HCT116 (cell line): ENCODE results near the gene SORT1. TPM values are rescaled to one million over a fixed set of nuclear protein-coding genes. Genes with fewer than 3 reads are reported as not detected.

ENCODE experiments used
- ATAC-seq: fragments of 200-7000 bp; cut with Tn5 transposase; 2 replicates; pipeline ENCODE4 v1.9.1; 2020; ENCODE audit warnings: mild to moderate bottlenecking, moderate library complexity
- BruUV-seq: library from RNA; stranded (reverse); fragments of 400-500 nt; replicated peaks from 2 replicates; lab custom pipeline; 2021; lab: Mats Ljungman, UMichigan
- CTCF ChIA-PET: fragments of 300-600 bp; sonication (Branson Sonifier 250); formaldehyde crosslinking; loops from one replicate; lab custom pipeline; 2021; ENCODE audit warnings: antibody characterized with exemption; lab: Charles Lee
- POLR2A ChIA-PET: fragments of 300-600, 350-600 bp; sonication (Branson Sonifier 250); formaldehyde crosslinking; loops from one replicate; lab custom pipeline; 2021; ENCODE audit warnings: antibody characterized with exemption; lab: Charles Lee
- RAD21 ChIA-PET, 2 experiments: fragments of 300-600 bp; sonication (Branson Sonifier 250); formaldehyde crosslinking; loops; one replicate each; lab custom pipeline; 2023; ENCODE audit warnings: low total read pairs in 2 of 2; ENCODE audit not compliant: uncharacterized antibody in 2 of 2, unreplicated experiment in 2 of 2, low non-redundant PET in 1 of 2; lab: Charles Lee
- DNase-seq: peaks from one replicate; pipeline ENCODE4 v3.0.0-alpha.2; 2010; ENCODE audit warnings: low read depth, low spot score
- H2AFZ ChIP-seq: fragments of 200-600 bp; shearing (Covaris generic), sonication (generic); 2 replicates; pipeline ENCODE4 v1.6.1; 2017; ENCODE audit warnings: low read depth, mixed run types, mixed read lengths, antibody characterized with exemption, low read length; ENCODE audit not compliant: poor library complexity, severe bottlenecking
- H3K27ac ChIP-seq: 2 replicates; pipeline ENCODE4 v1.5.1; 2012; ENCODE audit warnings: low read depth, low read length
- H3K27me3 ChIP-seq: fragments of 200-600 bp; sonication (generic); 2 replicates; pipeline ENCODE4 v1.6.1; 2016; ENCODE audit warnings: mixed run types, low read length, mixed read lengths; ENCODE audit not compliant: insufficient read depth
- H3K36me3 ChIP-seq, 2 experiments: fragments of 200-500 bp in 1 of 2; fragments of 200-600 bp in 1 of 2; sonication (Bioruptor generic) in 1 of 2; sonication (generic) in 1 of 2; 2 replicates each; pipeline versions ENCODE4 v1.5.1 to v1.6.1; 2014 to 2016; ENCODE audit warnings: low read length in 2 of 2, inconsistent platforms in 1 of 2, mixed read lengths in 1 of 2, mixed run types in 1 of 2; ENCODE audit not compliant: insufficient read depth in 2 of 2, control insufficient read depth in 1 of 2
- H3K4me1 ChIP-seq, 2 experiments: fragments of 200-600 bp in 1 of 2; sonication (generic) in 1 of 2; 2 replicates each; pipeline versions ENCODE4 v1.5.1 to v1.6.1; 2012 to 2017; ENCODE audit warnings: low read length in 2 of 2, inconsistent platforms in 1 of 2, mild to moderate bottlenecking in 1 of 2, mixed read lengths in 1 of 2, mixed run types in 1 of 2, moderate library complexity in 1 of 2; ENCODE audit not compliant: insufficient read depth in 2 of 2, control insufficient read depth in 1 of 2
- H3K4me2 ChIP-seq: fragments of 200-600 bp; sonication (generic); 2 replicates; pipeline ENCODE4 v1.6.1; 2017; ENCODE audit warnings: mixed run types, low read length, mixed read lengths
- H3K4me3 ChIP-seq, 2 experiments: fragments of 200-600 bp in 1 of 2; sonication (generic) in 1 of 2; replicated peaks in 1 of 2; 2 replicates each; pipeline ENCODE4 v1.5.1; 2011 to 2016; ENCODE audit warnings: low read length in 2 of 2, control low read depth in 1 of 2, low read depth in 1 of 2, mild to moderate bottlenecking in 1 of 2, mixed read lengths in 1 of 2, mixed run types in 1 of 2
- H3K79me2 ChIP-seq: fragments of 200-600 bp; sonication (generic); 2 replicates; pipeline ENCODE4 v1.6.1; 2017; ENCODE audit warnings: mild to moderate bottlenecking, mixed run types, low read length, moderate library complexity, mixed read lengths; ENCODE audit not compliant: insufficient read depth
- H3K9ac ChIP-seq: fragments of 200-600 bp; sonication (generic); 2 replicates; pipeline ENCODE4 v1.6.1; 2016; ENCODE audit warnings: low read length, mixed read lengths
- H3K9me2 ChIP-seq: fragments of 200-600 bp; sonication (generic), shearing (Covaris generic); 2 replicates; pipeline ENCODE4 v1.6.1; 2017; ENCODE audit warnings: mixed run types, mild to moderate bottlenecking, moderate library complexity; ENCODE audit not compliant: insufficient read depth
- H3K9me3 ChIP-seq, 2 experiments: fragments of 200-500 bp in 1 of 2; fragments of 200-600 bp in 1 of 2; sonication (Bioruptor generic) in 1 of 2; sonication (generic) in 1 of 2; 2 replicates each; pipeline ENCODE4 v1.6.1; 2014 to 2017; ENCODE audit warnings: low read length in 2 of 2, mixed read lengths in 2 of 2, inconsistent platforms in 1 of 2, low read depth in 1 of 2, mild to moderate bottlenecking in 1 of 2, mixed run types in 1 of 2, moderate library complexity in 1 of 2; ENCODE audit not compliant: control insufficient read depth in 1 of 2, insufficient read depth in 1 of 2
- H4K20me1 ChIP-seq: fragments of 200-600 bp; sonication (generic), shearing (Covaris generic); 2 replicates; pipeline ENCODE4 v1.6.1; 2017; ENCODE audit warnings: mixed run types, mild to moderate bottlenecking, moderate library complexity; ENCODE audit not compliant: insufficient read depth
- CEBPB ChIP-seq: IDR thresholded peaks from 2 replicates; pipeline ENCODE4 v1.6.1; 2012; ENCODE audit warnings: low read depth
- EGR1 ChIP-seq: IDR thresholded peaks from 2 replicates; pipeline ENCODE4 v1.6.1; 2012; ENCODE audit warnings: low read depth
- EZH2 ChIP-seq: fragments of 200-600 bp; sonication (generic); IDR thresholded peaks from 2 replicates; pipeline ENCODE4 v1.6.1; 2017; ENCODE audit warnings: antibody characterized with exemption, mixed run types
- EZH2phosphoT487 ChIP-seq: fragments of 200-600 bp; IDR thresholded peaks from 2 replicates; pipeline ENCODE4 v1.6.1; 2018; ENCODE audit warnings: antibody characterized with exemption, borderline replicate concordance
- FOSL1 ChIP-seq: IDR thresholded peaks from 2 replicates; pipeline ENCODE4 v1.6.1; 2012; ENCODE audit warnings: low read depth
- RAD21 ChIP-seq: IDR thresholded peaks from 2 replicates; pipeline ENCODE4 v1.6.1; 2012; ENCODE audit warnings: low read depth, mild to moderate bottlenecking
- SIN3A ChIP-seq: IDR thresholded peaks from 2 replicates; pipeline ENCODE4 v1.6.1; 2012; ENCODE audit warnings: low read depth
- SP1 ChIP-seq: IDR thresholded peaks from 2 replicates; pipeline ENCODE4 v1.6.1; 2012; ENCODE audit warnings: low read depth
- SRF ChIP-seq: IDR thresholded peaks from 2 replicates; pipeline ENCODE4 v1.6.1; 2012; ENCODE audit warnings: low read depth
- TCF7L2 ChIP-seq: IDR thresholded peaks from 2 replicates; pipeline ENCODE4 v1.7.0; 2011; ENCODE audit warnings: borderline replicate concordance, inconsistent platforms; ENCODE audit not compliant: insufficient read depth, insufficient read length; ENCODE audit errors: extremely low read depth
- intact Hi-C: fragments of 100-400 bp; cut with micrococcal nuclease; formaldehyde crosslinking; loops from 2 replicates; pipeline ENCODE4 v1.10.0; 2022
- total RNA-seq: library from RNA; stranded (reverse); gene quantifications from one replicate; pipeline ENCODE4 v1.2.1, GENCODE V29; 2021; ENCODE audit not compliant: unreplicated experiment
- TF ChIP-seq, protein P1 (sequence below): IDR thresholded peaks from 2 replicates; pipeline ENCODE4 v1.6.1; 2012; ENCODE audit warnings: low read depth
- TF ChIP-seq, protein P2 (sequence below), 3 experiments: fragments of 200-600 bp in 1 of 3; sonication (generic) in 1 of 3; IDR thresholded peaks in 2 of 3; conservative IDR thresholded peaks in 1 of 3; 2 replicates each; pipeline ENCODE4 v1.5.1; 2012 to 2017; ENCODE audit warnings: low read depth in 2 of 3, low read length in 2 of 3, antibody characterized with exemption in 1 of 3, borderline replicate concordance in 1 of 3, control low read depth in 1 of 3, mild to moderate bottlenecking in 1 of 3, mixed read lengths in 1 of 3, mixed run types in 1 of 3, moderate library complexity in 1 of 3; ENCODE audit not compliant: insufficient read depth in 1 of 3

Gene SORT1
- total RNA-seq, 1 experiment from 2014 or later = 20.2 TPM

DNA sequence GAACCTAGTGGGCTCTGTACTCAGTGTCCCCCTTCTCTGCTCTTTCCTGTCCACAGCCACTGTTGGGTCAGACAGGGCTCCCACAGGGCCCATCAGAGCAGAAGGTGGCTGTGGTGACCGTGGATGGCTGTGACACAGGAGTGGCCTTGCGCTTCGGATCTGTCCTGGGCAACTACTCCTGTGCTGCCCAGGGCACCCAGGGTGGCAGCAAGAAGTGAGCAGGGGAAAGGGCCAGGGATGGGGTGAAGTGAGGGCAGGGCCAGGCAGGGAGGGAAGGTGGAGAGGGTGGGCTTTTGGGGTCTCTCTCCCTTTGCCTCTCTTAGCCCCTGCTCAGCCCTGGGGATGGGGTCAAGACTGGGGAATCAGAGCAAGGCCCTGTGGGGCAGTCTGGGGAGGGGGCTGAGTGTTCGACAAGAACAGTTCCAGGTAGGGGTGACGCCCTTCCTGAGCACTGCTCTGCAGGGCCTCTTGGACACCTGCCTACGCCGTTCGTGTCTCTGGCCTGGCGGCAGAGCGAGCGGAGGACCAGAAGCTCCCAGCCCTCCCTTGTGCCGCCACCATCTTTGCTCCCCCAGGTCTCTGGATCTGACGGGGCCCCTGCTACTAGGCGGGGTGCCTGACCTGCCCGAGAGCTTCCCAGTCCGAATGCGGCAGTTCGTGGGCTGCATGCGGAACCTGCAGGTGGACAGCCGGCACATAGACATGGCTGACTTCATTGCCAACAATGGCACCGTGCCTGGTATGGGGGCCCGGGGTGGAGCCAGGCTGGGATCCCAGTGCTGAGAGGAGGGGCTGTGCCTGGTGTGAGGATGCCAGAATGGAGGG is 135.3 kb downstream of the SORT1 start:
- Histone ChIP-seq H3K4me1 (peaks cover 0 to 9% of the 10 kb centered on the region in 2 experiments; a peak in 2 of 4 replicates), H3K4me2 (no peak overlapping the region), H3K9me2 (no peaks in the 10 kb centered on the region), H3K9ac (no peak overlapping the region), H3K36me3 (peaks cover 0 to 4% of the 10 kb centered on the region in 2 experiments; a peak in 1 of 4 replicates), H3K27me3 (no peaks in the 10 kb centered on the region), H3K9me3 (no peaks in the 10 kb centered on the region), H4K20me1 (no peaks in the 10 kb centered on the region)
- ChIA-PET RAD21 (no interaction called here), POLR2A (no interaction called here)
- ATAC-seq = no peak
- intact Hi-C loops = loop anchor here (2.0 kb wide), 5 partner anchors 62 to 434 kb away; no protein-coding TSS in a partner anchor
- no TSS peak for BruUV-seq
- TF ChIP-seq RAD21 (no peak), SP1 (no peak), TCF7L2 (no peak), SIN3A (no peak), CEBPB (no peak), FOSL1 (no peak), EZH2phosphoT487 (no peak), SRF (no peak), EGR1 (no peak), EZH2 (no peak)
- TF ChIP-seq, protein P1, sequence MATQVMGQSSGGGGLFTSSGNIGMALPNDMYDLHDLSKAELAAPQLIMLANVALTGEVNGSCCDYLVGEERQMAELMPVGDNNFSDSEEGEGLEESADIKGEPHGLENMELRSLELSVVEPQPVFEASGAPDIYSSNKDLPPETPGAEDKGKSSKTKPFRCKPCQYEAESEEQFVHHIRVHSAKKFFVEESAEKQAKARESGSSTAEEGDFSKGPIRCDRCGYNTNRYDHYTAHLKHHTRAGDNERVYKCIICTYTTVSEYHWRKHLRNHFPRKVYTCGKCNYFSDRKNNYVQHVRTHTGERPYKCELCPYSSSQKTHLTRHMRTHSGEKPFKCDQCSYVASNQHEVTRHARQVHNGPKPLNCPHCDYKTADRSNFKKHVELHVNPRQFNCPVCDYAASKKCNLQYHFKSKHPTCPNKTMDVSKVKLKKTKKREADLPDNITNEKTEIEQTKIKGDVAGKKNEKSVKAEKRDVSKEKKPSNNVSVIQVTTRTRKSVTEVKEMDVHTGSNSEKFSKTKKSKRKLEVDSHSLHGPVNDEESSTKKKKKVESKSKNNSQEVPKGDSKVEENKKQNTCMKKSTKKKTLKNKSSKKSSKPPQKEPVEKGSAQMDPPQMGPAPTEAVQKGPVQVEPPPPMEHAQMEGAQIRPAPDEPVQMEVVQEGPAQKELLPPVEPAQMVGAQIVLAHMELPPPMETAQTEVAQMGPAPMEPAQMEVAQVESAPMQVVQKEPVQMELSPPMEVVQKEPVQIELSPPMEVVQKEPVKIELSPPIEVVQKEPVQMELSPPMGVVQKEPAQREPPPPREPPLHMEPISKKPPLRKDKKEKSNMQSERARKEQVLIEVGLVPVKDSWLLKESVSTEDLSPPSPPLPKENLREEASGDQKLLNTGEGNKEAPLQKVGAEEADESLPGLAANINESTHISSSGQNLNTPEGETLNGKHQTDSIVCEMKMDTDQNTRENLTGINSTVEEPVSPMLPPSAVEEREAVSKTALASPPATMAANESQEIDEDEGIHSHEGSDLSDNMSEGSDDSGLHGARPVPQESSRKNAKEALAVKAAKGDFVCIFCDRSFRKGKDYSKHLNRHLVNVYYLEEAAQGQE = no peak
- TF ChIP-seq, protein P2, sequence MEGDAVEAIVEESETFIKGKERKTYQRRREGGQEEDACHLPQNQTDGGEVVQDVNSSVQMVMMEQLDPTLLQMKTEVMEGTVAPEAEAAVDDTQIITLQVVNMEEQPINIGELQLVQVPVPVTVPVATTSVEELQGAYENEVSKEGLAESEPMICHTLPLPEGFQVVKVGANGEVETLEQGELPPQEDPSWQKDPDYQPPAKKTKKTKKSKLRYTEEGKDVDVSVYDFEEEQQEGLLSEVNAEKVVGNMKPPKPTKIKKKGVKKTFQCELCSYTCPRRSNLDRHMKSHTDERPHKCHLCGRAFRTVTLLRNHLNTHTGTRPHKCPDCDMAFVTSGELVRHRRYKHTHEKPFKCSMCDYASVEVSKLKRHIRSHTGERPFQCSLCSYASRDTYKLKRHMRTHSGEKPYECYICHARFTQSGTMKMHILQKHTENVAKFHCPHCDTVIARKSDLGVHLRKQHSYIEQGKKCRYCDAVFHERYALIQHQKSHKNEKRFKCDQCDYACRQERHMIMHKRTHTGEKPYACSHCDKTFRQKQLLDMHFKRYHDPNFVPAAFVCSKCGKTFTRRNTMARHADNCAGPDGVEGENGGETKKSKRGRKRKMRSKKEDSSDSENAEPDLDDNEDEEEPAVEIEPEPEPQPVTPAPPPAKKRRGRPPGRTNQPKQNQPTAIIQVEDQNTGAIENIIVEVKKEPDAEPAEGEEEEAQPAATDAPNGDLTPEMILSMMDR (IDR thresholded peaks at IDR 0.05 in 2 of 3, conservative IDR thresholded peaks at IDR 0.05 in 1 of 3; ENCODE audit: borderline replicate concordance in 1 of 3, insufficient read depth in 1 of 3, low read depth in 2 of 3, low read length in 2 of 3) = no peak
- TF ChIP-seq, all 23 proteins: peak for 0
- CTCF ChIA-PET = no interaction called here
- Histone ChIP-seq H3K79me2 (no peaks in the 10 kb centered on the region), H2AFZ (no peak overlapping the region), H3K4me3 (no peak overlapping the region), H3K27ac (peak overlapping the region; percentile 2; the same call in 1 of the 2 replicates)
- DNase-seq = no peak
